OCI-LY3 (cell line): Measurements from ENCODE around the gene USP3.

ENCODE experiments used
- H2AFZ ChIP-seq: fragments of 200-600, 300-600 bp; shearing (Covaris generic); 2 replicates; pipeline ENCODE4 v1.6.0; 2014; ENCODE audit warnings: antibody characterized with exemption, low read depth, low read length
- H3K27ac ChIP-seq: fragments of 200-600, 300-600 bp; sonication (generic); 2 replicates; pipeline ENCODE4 v1.5.1; 2014; ENCODE audit warnings: mild to moderate bottlenecking, low read length, moderate library complexity, mixed read lengths
- H3K27me3 ChIP-seq: fragments of 200-600, 300-600 bp; sonication (generic); 2 replicates; pipeline ENCODE4 v1.6.1; 2014; ENCODE audit warnings: low read depth, low read length, mixed read lengths
- H3K36me3 ChIP-seq: fragments of 200-600, 300-600 bp; sonication (generic); replicated peaks from 2 replicates; pipeline ENCODE3; 2014; ENCODE audit warnings: low read depth, low read length, mixed read lengths
- H3K4me1 ChIP-seq: fragments of 300-600, 200-600 bp; sonication (generic); 2 replicates; pipeline ENCODE4 v1.6.1; 2014; ENCODE audit warnings: low read length, mixed read lengths
- H3K4me2 ChIP-seq: fragments of 200-600, 300-600 bp; sonication (generic); 2 replicates; pipeline ENCODE4 v1.6.1; 2014; ENCODE audit warnings: low read length, mixed read lengths
- H3K4me3 ChIP-seq: fragments of 300-600, 200-600 bp; sonication (generic); 2 replicates; pipeline ENCODE4 v1.5.1; 2014; ENCODE audit warnings: antibody characterized with exemption, mild to moderate bottlenecking, low read length, moderate library complexity
- H3K79me2 ChIP-seq: fragments of 300-600, 200-600 bp; shearing (Covaris generic); 2 replicates; pipeline ENCODE4 v1.6.1; 2014; ENCODE audit warnings: mild to moderate bottlenecking, low read length, mixed read lengths
- H3K9ac ChIP-seq: fragments of 300-600, 200-600 bp; shearing (Covaris generic); 2 replicates; pipeline ENCODE4 v1.6.0; 2014; ENCODE audit warnings: mild to moderate bottlenecking, low read length, moderate library complexity
- H3K9me3 ChIP-seq: fragments of 200-600, 300-600 bp; shearing (Covaris generic); 2 replicates; pipeline ENCODE4 v1.6.1; 2014; ENCODE audit warnings: low read length, mixed read lengths; ENCODE audit not compliant: insufficient read depth
- H4K20me1 ChIP-seq: fragments of 200-600, 300-600 bp; sonication (generic); 2 replicates; pipeline ENCODE4 v1.6.1; 2016; ENCODE audit warnings: low read length, mixed read lengths; ENCODE audit not compliant: insufficient read depth
- EZH2phosphoT487 ChIP-seq: fragments of 200-600 bp; shearing (Covaris generic); IDR thresholded peaks from 2 replicates; pipeline ENCODE4 v1.6.1; 2018; ENCODE audit warnings: antibody characterized with exemption, mixed run types, low read depth
- TF ChIP-seq, protein P1 (sequence below): fragments of 200-600, 300-600 bp; sonication (generic); IDR thresholded peaks from 2 replicates; pipeline ENCODE4 v1.5.1; 2014; ENCODE audit warnings: antibody characterized with exemption, low read length, low read depth

The USP3 gene

GRCh38 chr15:63473749-63473998 lies 30.7 kb upstream of the USP3 start:
- peak overlapping the region; percentile 95 for H3K9ac ChIP-seq
- H3K27ac ChIP-seq, result peak overlapping the region; percentile 97
- no peaks in the 10 kb centered on the region for H3K36me3 ChIP-seq
- no peaks in the 10 kb centered on the region for H3K9me3 ChIP-seq
- H4K20me1 ChIP-seq, result no peaks in the 10 kb centered on the region
- no peaks in the 10 kb centered on the region for H3K27me3 ChIP-seq
- no peak overlapping the region for H2AFZ ChIP-seq
- H3K4me1 ChIP-seq, result peaks cover 70% of the 10 kb centered on the region
- TF ChIP-seq, protein P1, sequence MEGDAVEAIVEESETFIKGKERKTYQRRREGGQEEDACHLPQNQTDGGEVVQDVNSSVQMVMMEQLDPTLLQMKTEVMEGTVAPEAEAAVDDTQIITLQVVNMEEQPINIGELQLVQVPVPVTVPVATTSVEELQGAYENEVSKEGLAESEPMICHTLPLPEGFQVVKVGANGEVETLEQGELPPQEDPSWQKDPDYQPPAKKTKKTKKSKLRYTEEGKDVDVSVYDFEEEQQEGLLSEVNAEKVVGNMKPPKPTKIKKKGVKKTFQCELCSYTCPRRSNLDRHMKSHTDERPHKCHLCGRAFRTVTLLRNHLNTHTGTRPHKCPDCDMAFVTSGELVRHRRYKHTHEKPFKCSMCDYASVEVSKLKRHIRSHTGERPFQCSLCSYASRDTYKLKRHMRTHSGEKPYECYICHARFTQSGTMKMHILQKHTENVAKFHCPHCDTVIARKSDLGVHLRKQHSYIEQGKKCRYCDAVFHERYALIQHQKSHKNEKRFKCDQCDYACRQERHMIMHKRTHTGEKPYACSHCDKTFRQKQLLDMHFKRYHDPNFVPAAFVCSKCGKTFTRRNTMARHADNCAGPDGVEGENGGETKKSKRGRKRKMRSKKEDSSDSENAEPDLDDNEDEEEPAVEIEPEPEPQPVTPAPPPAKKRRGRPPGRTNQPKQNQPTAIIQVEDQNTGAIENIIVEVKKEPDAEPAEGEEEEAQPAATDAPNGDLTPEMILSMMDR, result no peak
- TF ChIP-seq EZH2phosphoT487, result no peak
- H3K79me2 ChIP-seq, result no peaks in the 10 kb centered on the region
- peak overlapping the region; percentile 97 for H3K4me2 ChIP-seq
- H3K4me3 ChIP-seq, result peak overlapping the region; percentile 71

- Histone ChIP-seq H2AFZ (no peak overlapping the region), H4K20me1 (no peaks in the 10 kb centered on the region), H3K9me3 (no peaks in the 10 kb centered on the region), H3K79me2 (no peaks in the 10 kb centered on the region), H3K4me3 (peak overlapping the region; percentile 71), H3K9ac (peak overlapping the region; percentile 95), H3K4me1 (peaks cover 70% of the 10 kb centered on the region), H3K4me2 (peak overlapping the region; percentile 97), H3K27me3 (no peaks in the 10 kb centered on the region), H3K27ac (peak overlapping the region; percentile 97), H3K36me3 (no peaks in the 10 kb centered on the region)
- TF ChIP-seq, protein P1, result peak; percentile 31
- TF ChIP-seq EZH2phosphoT487, result no peak
These were observed 30.2 kb upstream of the USP3 start for GRCh38 chr15:63473999-63474809.

- Histone ChIP-seq H3K4me1 (peaks cover 71% of the 10 kb centered on the region), H3K4me3 (peak overlapping the region; percentile 71)
These were observed 29.5 kb upstream of the USP3 start for GRCh38 chr15:63474810-63475316.

GRCh38 chr15:63475707-63476106 lies 28.7 kb upstream of the USP3 start:
- H3K27ac ChIP-seq, result peak overlapping the region; percentile 97
- no peaks in the 10 kb centered on the region for H3K27me3 ChIP-seq
- no peaks in the 10 kb centered on the region for H4K20me1 ChIP-seq
- H3K9me3 ChIP-seq, result no peaks in the 10 kb centered on the region
- peak overlapping the region; percentile 95 for H3K9ac ChIP-seq
- peak overlapping the region; percentile 97 for H3K4me2 ChIP-seq
- no peaks in the 10 kb centered on the region for H3K36me3 ChIP-seq
- TF ChIP-seq EZH2phosphoT487, result no peak
- TF ChIP-seq, protein P1, result no peak
- H3K79me2 ChIP-seq, result no peaks in the 10 kb centered on the region
- peaks cover 79% of the 10 kb centered on the region for H3K4me1 ChIP-seq
- H2AFZ ChIP-seq, result no peak overlapping the region
- peak overlapping the region; percentile 37; the same call in 1 of the 2 replicates for H3K4me3 ChIP-seq

More at GRCh38 chr15:63474810-63475316, 29.5 kb upstream of the USP3 start:
- no peaks in the 10 kb centered on the region for H3K36me3 ChIP-seq
- peak overlapping the region; percentile 95 for H3K9ac ChIP-seq
- no peaks in the 10 kb centered on the region for H3K9me3 ChIP-seq
- TF ChIP-seq EZH2phosphoT487, result no peak
- TF ChIP-seq, protein P1, result no peak
- H3K27ac ChIP-seq, result peak overlapping the region; percentile 97
- H3K27me3 ChIP-seq, result no peaks in the 10 kb centered on the region
- H3K4me2 ChIP-seq, result peak overlapping the region; percentile 97
- no peaks in the 10 kb centered on the region for H4K20me1 ChIP-seq
- no peaks in the 10 kb centered on the region for H3K79me2 ChIP-seq
- no peak overlapping the region for H2AFZ ChIP-seq
